ENCODE measurements around the gene FKBP5. TPM values are rescaled to one million over a fixed set of nuclear protein-coding genes. Genes with fewer than 3 reads are reported as not detected.

The FKBP5 gene
- polyA plus RNA-seq, 2 of the 4 experiments (the other 2 are of a cell fraction) = 8.4 to 11.7 TPM

GRCh38 chr6:35585658-35586057 lies 103.1 kb downstream of the FKBP5 start:
- ChIA-PET CTCF (interaction anchor here (1.3 to 6.8 kb wide), 2 partner anchors 18 to 153 kb away, joined by 3 to 129 read pairs; partner anchors contain the start of gene ARMC12), POLR2A (no interaction called here)
- H3K4me1 ChIP-seq = no peaks in the 10 kb centered on the region; the same call in 2 of the 3 replicates
- TF ChIP-seq TFCP2L1 (CRISPR knock-in tag; IDR thresholded peaks at IDR 0.05) (no peak), SMC3 (IDR thresholded peaks at IDR 0.05) (no peak), ZSCAN20 (CRISPR knock-in tag; IDR thresholded peaks at IDR 0.05) (no peak), NPAS2 (CRISPR knock-in tag; IDR thresholded peaks at IDR 0.05; ENCODE audit: borderline replicate concordance) (no peak), CBX2 (IDR thresholded peaks at IDR 0.05; ENCODE audit: borderline replicate concordance, low read depth) (no peak), NR3C1 (IDR thresholded peaks at IDR 0.05) (no peak)
- TF ChIP-seq, protein P1, sequence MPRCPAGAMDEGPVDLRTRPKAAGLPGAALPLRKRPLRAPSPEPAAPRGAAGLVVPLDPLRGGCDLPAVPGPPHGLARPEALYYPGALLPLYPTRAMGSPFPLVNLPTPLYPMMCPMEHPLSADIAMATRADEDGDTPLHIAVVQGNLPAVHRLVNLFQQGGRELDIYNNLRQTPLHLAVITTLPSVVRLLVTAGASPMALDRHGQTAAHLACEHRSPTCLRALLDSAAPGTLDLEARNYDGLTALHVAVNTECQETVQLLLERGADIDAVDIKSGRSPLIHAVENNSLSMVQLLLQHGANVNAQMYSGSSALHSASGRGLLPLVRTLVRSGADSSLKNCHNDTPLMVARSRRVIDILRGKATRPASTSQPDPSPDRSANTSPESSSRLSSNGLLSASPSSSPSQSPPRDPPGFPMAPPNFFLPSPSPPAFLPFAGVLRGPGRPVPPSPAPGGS (IDR thresholded peaks at IDR 0.05) = no peak
- DNase-seq (ENCODE audit: low read depth in 1 of 2, low spot score in 1 of 2) = no peak
- no peak overlapping the region for H3K4me3 ChIP-seq
- peak overlapping the region in 1 of 2 experiments; percentile 21; a peak in 1 of 6 replicates for H3K27ac ChIP-seq
- H3K4me2 ChIP-seq = no peak overlapping the region
- FAIRE-seq = no peak
- H3K9me3 ChIP-seq = no peaks in the 10 kb centered on the region
- no peak for ATAC-seq

DNA sequence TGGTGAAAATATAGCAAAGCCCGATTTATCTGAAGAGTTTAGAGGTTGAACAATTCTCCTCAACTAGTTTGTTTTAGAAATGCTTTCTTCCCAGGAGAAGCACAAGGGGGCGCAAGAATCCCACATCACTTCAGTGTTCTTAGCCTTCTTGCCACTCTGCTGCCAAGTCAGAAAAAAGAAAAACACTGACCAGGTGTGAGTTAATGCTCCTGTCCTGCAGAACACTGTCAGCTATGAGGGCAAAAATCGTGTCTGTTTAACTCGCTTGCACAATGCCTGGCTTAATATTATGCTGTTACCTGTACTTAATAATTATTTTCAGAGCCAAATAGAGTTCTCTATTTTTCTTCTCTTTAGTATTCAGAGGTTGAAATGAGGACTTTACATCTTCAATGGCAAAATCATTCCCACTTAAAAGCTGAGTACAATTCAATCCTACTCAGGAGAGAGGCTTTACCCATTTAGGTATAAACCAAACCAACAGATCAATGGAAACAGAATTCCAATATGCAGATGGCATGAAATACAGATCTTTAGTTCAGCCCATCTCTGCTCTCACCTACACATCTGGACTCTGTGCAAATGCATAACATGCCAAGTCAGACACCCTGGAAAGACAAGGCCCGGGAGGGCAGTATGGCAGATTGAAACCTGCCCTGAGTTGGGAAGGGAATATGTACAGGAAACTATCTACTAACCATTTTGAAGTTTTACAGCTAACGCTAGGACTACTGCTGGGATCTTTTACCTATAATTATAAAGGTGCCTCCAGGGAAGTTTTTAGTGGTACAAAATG lies 104.6 kb downstream of the FKBP5 start:
- ATAC-seq (peak; percentile 64 to 77; a peak in 5 of 6 replicates), FAIRE-seq (no peak), DNase-seq (ENCODE audit: low read depth in 1 of 2, low spot score in 1 of 2) (peak in 1 of 2 experiments; percentile 67)
- TF ChIP-seq MAFK (IDR thresholded peaks at IDR 0.05; ENCODE audit: partially characterized antibody) (no peak), RAD21 (conservative IDR thresholded peaks at IDR 0.05 in 1 of 2, IDR thresholded peaks at IDR 0.05 in 1 of 2) (peak; percentile 89 to 93), CTCF (IDR thresholded peaks at IDR 0.05) (peak; percentile 85), REST (IDR thresholded peaks at IDR 0.05) (no peak), HOXB5 (CRISPR knock-in tag; IDR thresholded peaks at IDR 0.05) (no peak), HDAC2 (IDR thresholded peaks at IDR 0.05) (no peak), EHF (CRISPR knock-in tag; IDR thresholded peaks at IDR 0.05) (no peak), SMC3 (IDR thresholded peaks at IDR 0.05) (peak; percentile 96)
- H3K4me1 ChIP-seq = no peaks in the 10 kb centered on the region
- H3K27ac ChIP-seq = peak overlapping the region in 1 of 2 experiments; percentile 43; a peak in 1 of 6 replicates
- ChIA-PET CTCF (interaction anchor here (0.5 to 6.8 kb wide), 28 partner anchors 9 to 517 kb away, joined by 3 to 129 read pairs (median 4); partner anchors contain the start of gene ARMC12), POLR2A (no interaction called here)
- H3K4me2 ChIP-seq = no peak overlapping the region
- H3K4me3 ChIP-seq = no peak overlapping the region
- H3K9me3 ChIP-seq = no peaks in the 10 kb centered on the region
- WGBS (ENCODE audit: missing lambda C conversion rate) = 20% methylated on average over 6 of the region's 6 CpGs

GRCh38 chr6:35582315-35582714 lies 106.4 kb downstream of the FKBP5 start:
- ChIA-PET CTCF (interaction anchor here (1.2 to 6.8 kb wide), 5 partner anchors 8 to 157 kb away, joined by 3 to 129 read pairs (median 5); partner anchors contain the start of gene ARMC12), POLR2A (no interaction called here)
- WGBS (ENCODE audit: missing lambda C conversion rate) = 45% methylated on average over 2 of the region's 2 CpGs
- ATAC-seq = no peak
- H3K4me2 ChIP-seq = no peak overlapping the region
- H3K27ac ChIP-seq = no peak overlapping the region
- H3K4me3 ChIP-seq = no peak overlapping the region
- no peaks in the 10 kb centered on the region for H3K9me3 ChIP-seq
- no peaks in the 10 kb centered on the region for H3K4me1 ChIP-seq
- no peak for FAIRE-seq
- TF ChIP-seq RFX5 (IDR thresholded peaks at IDR 0.05) = no peak
- no peak for TF ChIP-seq PHF8 (IDR thresholded peaks at IDR 0.05; ENCODE audit: borderline replicate concordance, low read depth)
- no peak for TF ChIP-seq POLR2A (IDR thresholded peaks at IDR 0.05; ENCODE audit: low read length)
- TF ChIP-seq ZSCAN20 (CRISPR knock-in tag; IDR thresholded peaks at IDR 0.05) = no peak
- no peak for TF ChIP-seq FOSB (CRISPR knock-in tag; IDR thresholded peaks at IDR 0.05)
- no peak for DNase-seq (ENCODE audit: low read depth in 1 of 2, low spot score in 1 of 2)
